HG03159 (cell line): ENCODE results near the gene NFIC.
"Not testable (repeated sequence)": the region's sequence is repeated elsewhere in the genome, so short reads cannot be mapped to it uniquely, and the experiment has no call there.

Source experiments
- ATAC-seq: cut with Tn5 transposase; IDR thresholded peaks from one replicate; pipeline ENCODE4 v1.9.1; 2021; ENCODE audit warnings: mild to moderate bottlenecking, moderate library complexity; ENCODE audit not compliant: unreplicated experiment

NFIC gene

DNA sequence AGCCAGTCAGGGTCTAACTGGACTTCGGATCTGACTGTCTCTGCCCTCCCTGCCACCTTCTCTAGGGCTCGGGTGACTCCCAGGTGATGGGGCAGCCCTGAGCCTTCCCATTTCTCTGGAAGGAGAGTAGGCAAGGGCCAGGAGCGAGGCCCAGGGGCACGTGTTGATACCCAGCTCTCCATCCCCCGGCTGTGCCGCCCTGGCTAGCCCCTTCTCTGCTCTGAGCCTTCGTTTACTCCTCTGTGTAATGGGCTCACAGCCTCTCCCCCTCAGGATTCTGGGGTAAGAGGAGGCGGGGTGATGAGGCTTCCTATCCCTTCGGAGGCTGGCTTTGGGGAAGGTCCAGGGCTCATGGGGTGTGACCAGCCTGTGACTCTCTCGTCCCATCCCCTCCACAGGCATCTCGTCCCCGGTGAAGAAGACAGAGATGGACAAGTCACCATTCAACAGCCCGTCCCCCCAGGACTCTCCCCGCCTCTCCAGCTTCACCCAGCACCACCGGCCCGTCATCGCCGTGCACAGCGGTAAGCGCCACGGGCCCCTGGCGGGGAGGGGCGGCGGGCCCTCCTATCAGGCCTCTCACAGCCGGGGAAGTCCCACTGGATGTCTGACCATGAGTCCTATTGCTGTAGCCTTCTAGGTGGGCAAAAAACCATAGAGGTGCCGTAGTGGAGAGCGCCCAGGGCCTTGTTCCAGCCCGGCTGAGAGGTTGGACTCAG lies 82.4 kb downstream of the NFIC start:
- no peak for ATAC-seq

DNA sequence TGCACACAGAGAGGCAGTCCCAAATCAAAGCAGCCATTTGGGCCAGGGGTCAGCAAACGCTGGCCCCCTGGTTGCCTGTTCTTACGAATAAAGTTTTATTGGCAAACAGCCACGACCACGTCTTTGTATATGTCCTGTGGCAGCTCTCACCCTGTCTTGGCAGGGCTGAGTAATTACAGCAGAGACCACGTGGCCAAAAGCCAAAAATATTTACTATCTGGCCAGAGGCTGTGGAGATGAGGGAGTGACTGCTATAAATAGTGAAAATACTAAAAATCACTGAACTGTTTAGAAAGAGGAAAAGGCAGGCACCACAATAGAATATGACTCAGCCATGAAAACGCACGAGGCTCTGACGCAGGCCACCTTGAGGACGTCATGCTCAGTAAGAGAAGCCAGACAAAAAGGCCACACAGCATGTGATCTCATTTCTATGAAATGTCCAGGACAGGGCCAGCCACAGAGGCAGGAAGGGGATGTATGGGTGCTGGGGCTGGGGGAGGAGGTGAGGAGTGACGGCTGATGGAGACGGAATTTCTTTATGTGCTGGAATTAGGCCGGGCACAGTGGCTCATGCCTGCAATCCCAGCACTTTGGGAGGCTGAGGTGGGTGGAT lies 84.5 kb downstream of the NFIC start:
- no peak for ATAC-seq

DNA sequence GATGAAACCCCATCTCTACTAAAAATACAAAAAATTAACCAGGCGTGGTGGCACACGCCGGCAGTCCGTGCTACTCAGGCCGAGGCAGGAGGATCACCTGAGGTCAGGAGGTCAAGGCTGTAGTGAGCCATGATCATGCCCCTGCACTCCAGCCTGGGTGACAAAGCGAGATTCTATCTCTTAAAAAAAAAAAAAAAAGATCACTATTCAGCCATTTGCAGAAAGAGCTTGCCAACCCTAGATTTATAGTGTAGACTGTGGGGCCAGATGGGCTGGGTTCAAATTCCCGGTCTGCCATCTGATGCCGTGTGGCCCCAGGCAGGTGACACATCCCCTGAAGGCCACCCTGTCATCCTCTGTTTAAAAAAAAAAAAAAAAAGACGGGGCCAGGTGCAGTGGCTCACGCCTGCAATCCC lies 85.1 kb downstream of the NFIC start:
- ATAC-seq, result no peak

DNA sequence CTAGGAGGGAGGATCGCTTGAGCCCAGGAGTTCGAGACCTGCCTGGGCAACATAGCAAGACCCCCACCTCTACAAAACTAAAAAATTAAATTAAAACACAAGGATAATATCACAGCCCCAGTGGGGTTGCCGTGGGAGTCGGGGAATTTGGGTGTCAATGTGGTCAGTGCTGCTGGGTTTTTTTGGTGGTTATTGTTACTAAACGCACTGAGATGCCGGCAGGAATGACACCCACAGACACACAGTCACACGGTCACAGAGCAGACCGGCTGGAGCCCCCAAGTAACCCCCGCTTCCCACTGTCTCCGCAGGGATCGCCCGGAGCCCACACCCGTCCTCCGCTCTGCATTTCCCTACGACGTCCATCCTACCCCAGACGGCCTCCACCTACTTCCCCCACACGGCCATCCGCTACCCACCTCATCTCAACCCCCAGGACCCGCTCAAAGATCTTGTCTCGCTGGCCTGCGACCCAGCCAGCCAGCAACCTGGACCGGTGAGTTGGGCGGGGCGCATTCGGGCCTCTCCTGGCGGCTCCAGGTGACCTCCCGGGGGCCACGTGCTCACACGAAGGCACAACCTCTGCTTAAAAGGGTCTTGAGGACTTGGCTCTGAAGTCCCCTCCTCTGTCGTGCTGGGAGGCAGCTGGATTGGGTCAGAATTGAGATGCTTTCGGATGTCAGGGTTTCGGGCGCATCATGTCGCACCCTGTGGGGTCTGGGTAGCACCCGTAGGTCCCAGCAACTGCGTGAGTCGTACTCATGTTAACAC lies 86.0 kb downstream of the NFIC start:
- no peak for ATAC-seq

DNA sequence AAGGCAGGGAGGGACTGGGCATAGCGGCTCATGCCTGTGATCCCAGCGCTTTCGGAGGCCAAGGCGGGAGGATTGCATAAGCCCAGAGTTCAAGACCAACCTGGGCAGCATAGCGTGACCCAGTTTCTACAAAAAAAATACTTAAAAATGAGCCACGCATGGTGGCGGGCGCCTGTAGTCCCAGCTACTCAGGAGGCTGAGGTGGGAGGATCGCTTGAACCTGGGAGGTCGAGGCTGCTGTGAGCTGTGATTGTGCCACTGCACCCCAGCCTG lies 86.5 kb downstream of the NFIC start:
- ATAC-seq, result not testable (repeated sequence)

DNA sequence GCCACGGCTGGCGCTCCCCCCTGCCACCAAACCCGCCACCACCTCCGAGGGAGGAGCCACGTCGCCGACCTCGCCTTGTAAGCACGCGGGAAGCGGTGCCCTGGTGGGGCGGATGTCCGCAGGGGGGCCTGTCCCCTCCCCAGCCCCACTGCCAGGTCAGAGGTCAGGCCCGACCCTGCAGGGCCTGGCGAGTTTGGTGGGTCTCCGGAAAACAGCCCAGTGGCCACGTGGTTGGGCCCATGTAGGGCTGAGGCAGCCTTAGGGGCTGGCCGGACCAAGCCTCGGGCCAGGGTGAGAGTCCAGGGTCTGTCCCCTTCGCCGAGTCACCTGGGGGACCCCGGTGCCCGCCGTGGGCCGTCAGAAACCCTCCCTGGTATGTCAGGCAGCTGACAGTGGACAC lies 87.5 kb downstream of the NFIC start:
- ATAC-seq, result no peak

DNA sequence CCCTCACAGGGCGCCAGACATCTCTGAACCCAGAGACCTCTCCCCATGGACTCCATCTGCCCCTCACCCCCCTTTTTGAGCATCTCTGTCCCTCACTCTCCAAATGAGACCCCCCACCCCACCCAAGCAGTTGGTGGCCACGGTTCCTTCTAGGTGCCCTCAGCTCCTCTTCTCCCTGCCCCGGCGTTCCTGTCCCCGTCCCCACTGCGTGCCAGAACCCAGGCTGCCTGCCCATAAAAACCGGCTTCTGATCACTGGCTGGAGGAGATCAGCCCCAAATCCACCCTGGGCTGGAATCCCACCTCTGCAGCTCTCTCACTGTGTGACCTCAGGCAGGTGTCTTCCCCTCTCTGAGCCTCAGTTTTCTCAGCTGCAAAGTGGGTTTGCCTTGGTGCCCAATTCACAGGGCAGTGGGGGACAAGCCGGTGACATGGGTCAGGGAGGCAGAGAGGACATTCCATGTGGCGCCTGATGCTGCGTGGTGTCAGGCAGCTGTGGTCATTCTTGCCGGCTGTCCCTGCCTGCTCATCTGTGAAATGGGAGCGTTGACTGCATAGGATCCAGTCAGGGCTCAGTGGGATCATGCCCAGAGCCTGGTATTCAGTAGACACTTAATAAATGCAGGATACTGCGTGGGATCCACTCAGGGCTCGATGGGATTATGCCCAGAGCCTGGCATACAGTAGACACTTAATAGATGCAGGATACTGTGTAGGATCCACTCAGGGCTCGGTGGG lies 88.4 kb downstream of the NFIC start:
- no peak for ATAC-seq

DNA sequence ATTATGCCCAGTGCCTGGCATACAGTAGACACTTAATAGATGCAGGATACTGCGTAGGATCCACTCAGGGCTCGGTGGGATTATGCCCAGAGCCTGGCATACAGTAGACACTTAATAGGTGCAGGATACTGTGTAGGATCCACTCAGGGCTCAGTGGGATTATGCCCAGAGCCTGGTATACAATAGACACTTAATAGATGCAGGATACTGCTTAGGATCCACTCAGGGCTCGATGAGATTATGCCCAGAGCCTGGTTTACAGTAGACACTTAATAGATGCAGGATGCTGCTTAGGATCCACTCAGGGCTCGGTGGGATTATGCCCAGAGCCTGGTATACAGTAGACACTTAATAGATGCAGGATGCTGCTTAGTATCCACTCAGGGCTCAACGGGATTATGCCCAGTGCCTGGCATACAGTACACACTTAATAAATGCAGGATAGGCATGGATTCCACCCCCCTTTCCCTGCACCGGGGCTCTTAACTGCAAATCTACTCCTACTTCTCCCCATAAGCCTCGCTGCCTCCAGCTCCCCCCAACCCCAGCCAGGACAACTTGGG lies 89.1 kb downstream of the NFIC start:
- no peak for ATAC-seq

DNA sequence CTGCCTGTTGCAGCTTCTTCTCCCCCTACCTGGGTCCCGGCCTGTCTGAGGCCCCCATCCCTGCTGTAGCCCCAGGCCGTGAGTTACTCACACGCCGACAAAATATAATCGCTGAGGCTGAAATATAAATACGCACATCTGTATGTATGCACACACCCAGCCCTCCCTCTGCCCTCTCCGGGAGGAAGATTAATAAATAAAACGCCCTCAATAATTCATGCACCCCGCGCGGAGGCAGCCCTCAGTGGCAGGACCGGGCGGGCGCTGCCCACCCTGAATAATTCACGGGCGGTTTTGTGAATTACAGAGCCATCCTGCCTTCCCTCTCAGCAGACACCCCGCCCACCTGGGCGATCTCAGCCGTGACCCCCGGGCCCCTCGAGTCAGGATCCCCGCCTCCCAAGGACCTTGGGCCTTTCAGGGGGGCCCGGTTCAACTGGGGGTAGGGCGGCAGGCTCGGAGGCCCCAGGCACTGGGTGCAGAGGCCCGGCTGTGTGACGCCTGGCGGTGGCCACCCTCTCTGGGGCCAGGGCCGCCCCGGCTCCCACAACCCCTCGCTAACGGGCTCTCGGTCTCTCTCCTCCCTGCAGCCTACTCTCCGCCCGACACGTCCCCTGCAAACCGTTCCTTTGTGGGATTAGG lies 89.7 kb downstream of the NFIC start:
- no peak for ATAC-seq

DNA sequence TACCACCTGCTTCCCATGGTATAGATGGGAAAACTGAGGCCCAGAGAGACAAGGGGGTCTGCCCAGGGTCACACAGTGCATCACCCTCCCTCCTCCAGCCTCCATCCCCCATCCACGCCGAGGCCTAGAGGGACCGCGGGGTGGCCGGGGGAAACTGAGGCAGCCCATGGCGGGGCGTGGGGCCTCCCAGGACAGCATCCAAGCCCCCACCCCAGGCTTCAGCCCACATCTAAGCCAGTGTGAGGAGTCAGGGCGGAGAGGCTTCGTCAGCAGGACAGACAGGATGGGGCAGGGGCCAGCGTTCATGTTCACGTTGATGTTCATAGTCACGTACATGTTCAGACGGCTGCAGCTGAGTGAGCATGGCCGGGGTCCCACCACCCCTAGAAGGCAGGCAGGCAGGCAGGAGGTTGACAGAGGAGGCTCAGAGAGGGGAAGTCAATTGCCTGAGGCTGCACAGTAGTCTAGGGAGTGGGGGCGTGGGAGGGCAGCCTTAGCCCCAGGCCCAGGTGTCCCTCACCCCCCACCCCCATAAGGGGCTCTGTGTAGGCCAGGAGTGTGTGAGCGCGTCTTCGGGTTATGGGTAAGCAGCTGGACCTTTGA lies 90.6 kb downstream of the NFIC start:
- ATAC-seq, result no peak

DNA sequence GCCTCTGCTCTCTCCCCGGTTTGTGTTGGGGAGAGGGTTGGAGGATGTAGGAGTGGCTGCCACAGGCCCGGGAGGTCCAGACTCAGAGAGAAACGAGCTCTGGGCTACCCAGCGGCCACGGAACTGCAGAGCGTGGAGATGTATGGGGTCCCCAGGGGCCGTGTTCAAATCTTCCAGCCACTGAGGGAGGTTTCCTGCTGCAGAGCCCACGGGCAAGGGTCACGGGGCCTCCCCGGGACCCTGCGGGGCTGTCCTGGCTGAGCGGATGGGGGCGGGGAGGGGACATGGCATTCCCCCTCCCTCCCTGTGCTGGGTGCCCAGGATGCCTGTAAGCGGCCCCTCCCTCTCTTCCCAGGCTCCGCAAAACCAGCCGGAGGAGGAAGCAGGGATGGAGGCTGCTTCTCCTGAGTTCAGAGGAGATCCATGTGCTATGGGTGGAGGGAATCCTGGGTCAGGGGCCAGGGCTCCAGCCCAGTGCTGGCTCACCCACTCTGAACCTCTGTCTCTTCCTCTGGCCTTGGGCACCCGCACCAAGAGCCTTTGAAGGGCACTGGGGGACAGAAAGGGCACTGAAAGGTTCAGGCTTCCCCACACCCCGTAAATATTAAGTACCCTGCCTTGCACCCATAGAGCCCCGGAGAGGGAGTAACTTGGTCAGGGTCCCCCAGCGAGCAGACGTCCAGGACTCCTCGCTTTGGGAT lies 91.3 kb downstream of the NFIC start:
- no peak for ATAC-seq

DNA sequence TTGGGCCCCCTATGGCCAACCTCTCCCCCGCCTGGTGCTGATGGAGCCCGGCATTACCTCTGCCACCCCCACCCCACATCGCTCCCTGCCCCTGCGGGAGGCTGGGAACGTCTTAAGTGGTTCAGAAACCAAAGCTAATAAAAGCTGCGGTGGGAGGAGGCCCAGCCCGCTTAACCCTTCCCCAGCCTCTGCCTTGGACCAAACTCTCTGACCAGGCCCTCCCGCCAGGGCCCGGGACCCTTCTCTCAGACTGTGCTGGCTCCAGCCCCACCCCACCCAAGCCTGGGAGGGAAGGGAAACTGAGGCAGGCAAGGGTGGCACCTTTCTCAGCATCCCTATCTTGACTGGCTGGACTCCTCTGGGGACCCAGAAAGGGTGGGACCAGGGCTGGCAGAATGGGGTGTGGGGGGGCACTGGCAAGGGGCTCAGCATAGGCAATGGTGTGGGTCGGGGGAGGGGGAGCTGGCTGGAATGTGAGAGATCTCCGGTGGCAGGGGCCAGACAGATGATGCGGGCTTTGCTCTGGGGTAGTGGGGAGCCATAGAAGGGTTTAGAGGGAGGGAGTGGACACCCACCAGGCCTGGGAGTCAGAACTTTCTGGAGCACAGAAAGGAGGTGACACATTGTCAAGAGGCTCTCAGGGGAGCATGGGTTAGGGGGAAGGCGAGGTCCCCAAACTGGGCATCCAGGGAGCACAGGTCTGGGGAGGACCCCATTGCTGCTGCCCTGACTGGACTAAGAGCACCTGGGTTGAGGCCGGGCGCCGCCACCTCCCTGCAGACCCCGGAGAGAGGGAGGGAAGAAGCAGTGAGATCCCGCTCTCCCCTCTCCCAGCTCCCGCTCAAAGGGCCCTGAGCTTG lies 92.1 kb downstream of the NFIC start:
- ATAC-seq, result no peak

DNA sequence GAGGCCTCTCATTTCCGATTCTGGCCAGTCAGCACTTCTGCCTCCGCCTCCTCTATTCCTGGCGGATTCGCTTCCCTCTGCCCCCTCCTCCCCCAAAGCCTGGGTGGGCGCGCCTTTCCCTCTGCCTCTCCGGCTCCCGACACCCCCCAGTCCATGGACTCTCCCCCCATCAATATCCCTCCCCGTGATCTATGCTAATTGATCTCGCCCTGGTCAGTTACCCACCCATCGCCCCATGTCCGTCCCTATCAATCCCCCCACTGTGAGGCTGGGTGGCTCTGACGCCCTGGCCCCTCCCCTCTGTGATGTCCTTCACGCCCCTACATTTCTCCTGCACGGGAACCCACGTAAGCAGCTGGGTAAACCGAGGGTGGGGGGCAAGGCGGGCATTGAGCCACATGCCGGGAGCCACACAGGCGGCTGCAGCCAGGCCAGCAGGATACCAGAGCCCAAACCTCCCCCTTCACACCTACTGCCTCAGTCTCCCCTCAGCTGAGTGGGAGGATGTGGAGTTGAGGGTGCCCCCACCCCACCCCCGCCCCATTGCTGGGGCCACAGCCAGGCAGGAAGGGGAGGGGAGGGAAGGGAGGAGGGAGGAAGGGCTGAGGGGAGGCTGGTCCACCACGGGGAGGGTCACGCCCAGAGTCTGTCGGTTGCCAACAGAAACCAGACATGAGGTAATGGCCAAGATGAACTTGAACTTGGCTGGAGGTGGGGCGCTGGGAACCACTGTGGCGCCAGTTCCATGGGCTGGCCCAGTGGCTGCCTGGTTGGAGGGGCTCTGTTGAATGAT lies 92.9 kb downstream of the NFIC start:
- no peak for ATAC-seq

DNA sequence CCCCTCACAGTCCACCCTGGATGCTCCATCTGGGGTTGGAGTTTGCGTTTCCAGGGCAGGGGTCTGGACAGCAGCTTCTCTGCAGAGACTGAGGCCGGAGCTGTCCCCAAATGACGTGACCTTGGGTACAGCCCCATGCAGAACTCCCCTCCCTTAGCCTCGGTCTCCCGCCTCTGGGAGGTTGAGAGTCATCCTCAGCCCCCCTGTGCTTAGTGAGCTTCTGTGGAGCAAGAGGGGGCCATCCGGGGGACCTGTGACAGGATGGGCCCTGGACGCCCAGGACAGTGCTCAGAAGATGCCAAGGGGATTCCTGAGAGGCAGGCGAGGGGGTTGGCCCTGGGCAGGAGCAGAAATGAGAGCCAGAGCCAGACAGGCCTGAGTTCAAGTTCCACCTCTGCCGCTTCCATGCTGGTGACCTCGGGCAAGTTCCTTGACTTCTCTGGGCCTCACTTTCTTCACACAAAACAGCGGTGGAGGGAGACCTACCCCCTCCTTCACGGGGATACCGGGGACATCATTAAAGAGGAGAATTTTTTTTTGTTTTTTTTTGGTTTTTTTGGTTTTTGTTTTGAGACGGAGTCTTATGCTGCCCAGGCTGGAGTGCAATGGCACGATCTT lies 93.7 kb downstream of the NFIC start:
- no peak for ATAC-seq

DNA sequence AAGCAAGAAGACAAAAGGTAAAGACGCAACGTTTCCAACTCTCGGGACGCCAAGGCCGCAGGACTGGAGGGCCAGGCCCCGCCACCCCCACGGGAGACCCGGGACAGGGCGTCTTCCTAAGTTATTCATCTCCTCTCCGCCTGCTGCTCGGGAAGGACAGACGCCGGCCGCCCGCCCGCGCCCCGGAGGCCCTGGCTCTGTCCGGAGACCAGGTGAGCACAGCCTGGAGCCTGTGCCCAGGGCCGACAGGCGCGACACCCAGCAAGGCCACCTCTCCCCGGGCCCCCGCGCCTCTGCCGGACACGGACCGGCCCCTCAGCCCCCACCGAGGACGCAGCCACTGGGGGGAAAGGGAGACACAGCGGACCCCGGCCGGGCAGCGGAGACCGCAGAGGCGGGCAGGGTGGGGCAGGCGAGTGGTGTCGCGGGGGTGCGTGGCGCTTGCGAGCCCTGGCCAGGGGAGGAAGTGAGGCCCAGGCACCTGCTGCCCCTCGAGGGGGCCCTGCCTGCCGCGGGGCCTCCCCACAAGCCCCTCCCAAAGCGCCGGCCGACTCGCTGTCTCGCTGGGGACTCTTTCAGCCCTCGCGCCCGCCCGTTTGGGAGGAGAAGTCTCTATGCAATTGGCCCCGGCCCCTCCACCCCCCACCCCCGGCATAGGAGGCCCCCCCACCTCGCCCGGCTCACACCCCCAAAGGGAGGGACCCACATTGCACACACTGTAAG lies 96.8 kb downstream of the NFIC start:
- ATAC-seq, result no peak

DNA sequence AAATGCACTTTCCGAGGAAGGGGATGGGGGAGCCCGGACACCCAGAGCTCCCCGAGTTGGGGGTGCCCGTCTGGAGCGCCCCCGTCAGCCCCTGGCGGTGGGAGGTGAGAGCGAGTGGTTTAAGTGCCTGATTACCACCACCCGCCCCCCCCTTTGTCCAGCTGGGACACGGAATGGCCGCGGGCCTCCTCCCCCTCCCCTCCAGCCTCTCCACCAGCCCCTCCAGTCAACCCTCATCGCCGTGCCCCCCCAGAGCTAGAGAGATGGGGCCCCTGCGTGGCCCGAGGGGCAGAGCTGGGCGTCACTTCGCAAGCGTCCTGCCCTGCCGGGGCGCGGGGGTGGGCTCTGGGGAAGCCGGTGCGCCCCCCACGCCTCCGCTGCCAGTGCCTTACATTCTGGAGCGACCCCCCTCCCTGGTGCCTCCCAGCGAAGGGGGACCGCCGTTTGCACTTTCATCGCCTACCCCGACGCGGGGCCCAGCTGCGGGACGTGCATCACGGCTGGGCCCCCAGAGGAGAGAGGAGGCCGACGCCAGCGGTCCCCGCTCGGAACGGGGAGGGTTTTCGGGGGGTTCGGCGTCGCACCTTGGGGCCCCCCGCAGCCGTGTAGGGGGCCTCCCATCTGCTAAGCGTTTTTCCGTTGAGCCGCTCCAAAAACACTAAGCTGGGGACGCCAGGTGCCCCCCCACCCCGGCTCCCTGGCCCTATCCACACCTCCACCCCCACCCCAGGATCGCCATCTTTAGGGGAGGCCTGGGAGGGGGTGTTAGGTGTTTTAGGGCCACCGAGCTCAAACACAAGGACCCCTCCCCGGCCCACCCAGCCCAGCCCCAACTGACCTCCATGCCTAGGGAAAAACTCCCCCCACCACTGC lies 97.6 kb downstream of the NFIC start:
- no peak for ATAC-seq
